ENCODE results near the gene PVALB. TPM values are rescaled to one million over a fixed set of nuclear protein-coding genes. Genes with fewer than 3 reads are reported as not detected.
A peak's percentile ranks its signal among the peaks of the same experiment; 100 is the strongest.

The PVALB gene
- polyA plus RNA-seq, 3 donors, result 0.65 TPM; not detected in 2

DNA sequence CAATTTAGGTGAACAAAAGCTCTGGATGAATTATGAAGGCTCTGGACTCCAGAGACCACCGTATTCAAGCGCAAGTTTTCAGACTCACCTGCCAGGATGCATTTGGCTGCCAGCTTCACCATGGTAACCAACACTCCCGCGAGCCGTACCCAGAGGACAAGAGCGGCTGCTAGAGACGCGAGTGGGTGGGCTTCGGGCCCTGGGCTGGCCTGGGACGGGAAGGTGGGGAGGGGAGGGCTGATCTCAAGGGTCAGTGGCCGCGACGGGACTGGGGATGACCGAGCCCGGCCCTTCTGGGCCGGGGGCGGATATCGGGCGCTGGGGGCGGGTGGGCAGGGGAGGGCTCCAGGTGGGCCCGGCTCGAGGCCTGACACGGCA lies 41.3 kb downstream of the PVALB start:
- H3K79me2 ChIP-seq (ENCODE audit: insufficient read depth, low read length), result peaks cover 6% of the 10 kb centered on the region
- Mint-ChIP-seq H3K4me3 (peak overlapping the region; percentile 87 to 90), H3K36me3 (peaks cover 4 to 6% of the 10 kb centered on the region in 2 donors), H3K9me3 (peaks cover 0 to 1% (median 0%) of the 10 kb centered on the region in 7 donors), H3K27ac (peak overlapping the region; percentile 79 to 93 (median 90)), H3K27me3 (ENCODE audit: low read depth in 3 of 3) (peaks cover 2 to 5% (median 4%) of the 10 kb centered on the region in 3 donors), H3K4me1 (peaks cover 27% of the 10 kb centered on the region)
- no peaks in the 10 kb centered on the region for H3K27me3 ChIP-seq (ENCODE audit: control insufficient read depth in 2 of 2, insufficient read depth in 2 of 2, low read length in 2 of 2)
- peak overlapping the region; percentile 86 for H3K4me2 ChIP-seq (replicated peaks; ENCODE audit: extremely low read depth, low read length, poor library complexity, severe bottlenecking)
- no peak for TF ChIP-seq CTCF (IDR thresholded peaks at IDR 0.05)
- no peak for DNase-seq
- H3K4me1 ChIP-seq (ENCODE audit: control insufficient read depth in 1 of 2, insufficient read depth in 2 of 2, low read length in 2 of 2), result peaks cover 24 to 35% of the 10 kb centered on the region in 2 donors
- H3K9ac ChIP-seq (ENCODE audit: insufficient read depth, low read length, poor library complexity, severe bottlenecking), result peak overlapping the region; percentile 69
- H4K20me1 ChIP-seq (ENCODE audit: insufficient read depth, low read length), result no peaks in the 10 kb centered on the region
- H3K36me3 ChIP-seq (replicated peaks in 1 of 2; ENCODE audit: control insufficient read depth in 1 of 2, insufficient read depth in 2 of 2, low read length in 2 of 2), result no peaks in the 10 kb centered on the region
- H3K9me3 ChIP-seq (replicated peaks in 1 of 2; ENCODE audit: control insufficient read depth in 1 of 2, insufficient read depth in 1 of 2, low read length in 2 of 2), result no peaks in the 10 kb centered on the region
- intact Hi-C loops (cut with micrococcal nuclease), result loop anchor here (5.0 to 10.0 kb wide), 2 partner anchors 241 to 248 kb away; partner anchors contain the start of gene EIF3D (in 1 of the 2)
- H3K27ac ChIP-seq (ENCODE audit: low read depth in 1 of 2, low read length in 2 of 2), result peak overlapping the region; percentile 34 to 76
- 0% methylated on average over 17 of the region's 23 CpGs for WGBS (ENCODE audit: insufficient coverage)
- H2AFZ ChIP-seq (ENCODE audit: insufficient read depth, low read depth, low read length, poor library complexity, severe bottlenecking), result peak overlapping the region; percentile 78
- peak overlapping the region; percentile 65 to 80 (median 78) for H3K4me3 ChIP-seq (replicated peaks in 1 of 3; ENCODE audit: low read depth in 2 of 3, low read length in 3 of 3)

DNA sequence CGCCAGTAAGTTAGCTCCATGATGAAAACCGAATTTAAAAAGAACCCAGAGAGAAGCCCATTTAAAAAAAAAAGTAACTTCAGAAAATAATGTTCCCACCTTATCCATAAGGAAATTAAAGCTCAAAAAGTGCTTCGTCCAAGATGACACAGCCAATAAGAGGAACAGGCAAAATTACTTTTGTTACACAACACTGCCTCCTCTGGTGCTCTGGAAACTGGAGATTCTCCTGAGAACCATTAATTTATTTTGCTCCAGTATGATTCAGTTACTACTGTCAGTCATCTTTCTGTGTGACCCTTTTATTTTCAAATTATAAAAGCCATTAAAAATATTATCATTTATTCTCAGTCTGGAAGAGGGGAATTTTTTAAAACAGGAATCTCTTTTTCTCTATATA lies 42.9 kb downstream of the PVALB start:
- intact Hi-C loops (cut with micrococcal nuclease), result loop anchor here in 1 of 2 donors (10.0 kb wide), 1 partner anchor 239 kb away; no protein-coding TSS in a partner anchor
- DNase-seq, result peak; percentile 36 to 64 (median 58)
- H3K27ac Mint-ChIP-seq, result no peak overlapping the region

More for the DNA sequence above, 42.9 kb downstream of the PVALB start:
- H3K4me3 Mint-ChIP-seq, result no peak overlapping the region
- no peak overlapping the region for H3K4me3 ChIP-seq (replicated peaks in 1 of 3; ENCODE audit: low read depth in 2 of 3, low read length in 3 of 3)
- peaks cover 2 to 4% (median 3%) of the 10 kb centered on the region in 3 donors for H3K27me3 Mint-ChIP-seq (ENCODE audit: low read depth in 3 of 3)
- WGBS (ENCODE audit: insufficient coverage), result 67% methylated on average over 3 of the region's 3 CpGs
- peaks cover 6% of the 10 kb centered on the region for H3K79me2 ChIP-seq (ENCODE audit: insufficient read depth, low read length)
- no peak overlapping the region for H2AFZ ChIP-seq (ENCODE audit: insufficient read depth, low read depth, low read length, poor library complexity, severe bottlenecking)
- H3K4me1 Mint-ChIP-seq, result peaks cover 35% of the 10 kb centered on the region
- H3K27me3 ChIP-seq (ENCODE audit: control insufficient read depth in 2 of 2, insufficient read depth in 2 of 2, low read length in 2 of 2), result no peaks in the 10 kb centered on the region
- TF ChIP-seq CTCF (IDR thresholded peaks at IDR 0.05), result peak; percentile 58
- peaks cover 31 to 40% of the 10 kb centered on the region in 2 donors for H3K4me1 ChIP-seq (ENCODE audit: control insufficient read depth in 1 of 2, insufficient read depth in 2 of 2, low read length in 2 of 2)
- H3K9me3 ChIP-seq (replicated peaks in 1 of 2; ENCODE audit: control insufficient read depth in 1 of 2, insufficient read depth in 1 of 2, low read length in 2 of 2), result no peaks in the 10 kb centered on the region
- H3K9ac ChIP-seq (ENCODE audit: insufficient read depth, low read length, poor library complexity, severe bottlenecking), result no peak overlapping the region
- H3K36me3 ChIP-seq (replicated peaks in 1 of 2; ENCODE audit: control insufficient read depth in 1 of 2, insufficient read depth in 2 of 2, low read length in 2 of 2), result no peaks in the 10 kb centered on the region
- H4K20me1 ChIP-seq (ENCODE audit: insufficient read depth, low read length), result no peaks in the 10 kb centered on the region
- H3K9me3 Mint-ChIP-seq, result peaks cover 0 to 1% (median 0%) of the 10 kb centered on the region in 7 donors
- H3K27ac ChIP-seq (ENCODE audit: low read depth in 1 of 2, low read length in 2 of 2), result no peak overlapping the region
- H3K4me2 ChIP-seq (replicated peaks; ENCODE audit: extremely low read depth, low read length, poor library complexity, severe bottlenecking), result no peak overlapping the region
- H3K36me3 Mint-ChIP-seq, result peaks cover 4 to 6% of the 10 kb centered on the region in 2 donors

Data from CD14-positive monocyte (primary cell).